ENCODE measurements around the gene PEF1. TPM values are rescaled to one million over a fixed set of nuclear protein-coding genes. Genes with fewer than 3 reads are reported as not detected.
A peak's percentile ranks its signal among the peaks of the same experiment; 100 is the strongest.

The PEF1 gene
- total RNA-seq, 2 experiments from 2014 or later = 48.8 to 59.3 TPM

GRCh38 chr1:31663622-31664452 is 19.2 kb upstream of the PEF1 start:
- H3K27ac Mint-ChIP-seq = no peak overlapping the region
- ChIA-PET POLR2A (interaction anchor here (0.7 kb wide), 1 partner anchor 103 kb away, joined by 3 read pairs; no protein-coding TSS in a partner anchor), CTCF (interaction anchor here (0.7 to 3.3 kb wide), 9 partner anchors 19 to 398 kb away, joined by 3 to 27 read pairs (median 3); partner anchors contain the start of gene PEF1)
- intact Hi-C loops (cut with DNase I, micrococcal nuclease) = loop anchor here (1.0 to 10.0 kb wide), 5 partner anchors 41 to 301 kb away; no protein-coding TSS in a partner anchor
- no peaks in the 10 kb centered on the region for H3K4me1 Mint-ChIP-seq
- peak; percentile 71 for DNase-seq
- no peak overlapping the region for H3K4me3 Mint-ChIP-seq
- ATAC-seq = peak; percentile 55
- no peaks in the 10 kb centered on the region for H3K27me3 Mint-ChIP-seq
- H3K9me3 Mint-ChIP-seq (ENCODE audit: low read depth) = no peaks in the 10 kb centered on the region
- H3K36me3 Mint-ChIP-seq (ENCODE audit: low read depth) = no peaks in the 10 kb centered on the region

- no peak overlapping the region for H3K27ac Mint-ChIP-seq
These were observed 17.8 kb upstream of the PEF1 start for GRCh38 chr1:31662463-31662862.

GRCh38 chr1:31661856-31662255 is 17.2 kb upstream of the PEF1 start:
- CTCF ChIA-PET = interaction anchor here (0.7 to 1.0 kb wide), 4 partner anchors 8 to 127 kb away, joined by 3 to 6 read pairs (median 4); partner anchors contain the start of gene PEF1
- intact Hi-C loops (cut with DNase I, micrococcal nuclease) = loop anchor here (5.0 to 10.0 kb wide), 2 partner anchors 45 to 303 kb away; no protein-coding TSS in a partner anchor
- no peak for ATAC-seq
- POLR2A ChIA-PET = interaction anchor here (0.8 kb wide), 1 partner anchor 17 kb away, joined by 6 read pairs; the partner anchor contains the start of gene PEF1
- Mint-ChIP-seq H3K4me1 (no peaks in the 10 kb centered on the region), H3K36me3 (ENCODE audit: low read depth) (no peaks in the 10 kb centered on the region), H3K9me3 (ENCODE audit: low read depth) (no peaks in the 10 kb centered on the region), H3K27me3 (no peaks in the 10 kb centered on the region), H3K27ac (no peak overlapping the region), H3K4me3 (no peak overlapping the region)
- DNase-seq = no peak

More at GRCh38 chr1:31662463-31662862, 17.8 kb upstream of the PEF1 start:
- no peaks in the 10 kb centered on the region for H3K36me3 Mint-ChIP-seq (ENCODE audit: low read depth)
- no peak overlapping the region for H3K4me3 Mint-ChIP-seq
- no peaks in the 10 kb centered on the region for H3K27me3 Mint-ChIP-seq
- intact Hi-C loops (cut with DNase I, micrococcal nuclease) = loop anchor here (5.0 to 10.0 kb wide), 2 partner anchors 45 to 302 kb away; no protein-coding TSS in a partner anchor
- H3K4me1 Mint-ChIP-seq = no peaks in the 10 kb centered on the region
- ChIA-PET POLR2A (no interaction called here), CTCF (interaction anchor here (0.7 to 3.3 kb wide), 4 partner anchors 8 to 126 kb away, joined by 3 to 27 read pairs (median 4); partner anchors contain the start of gene PEF1)
- DNase-seq = no peak
- H3K9me3 Mint-ChIP-seq (ENCODE audit: low read depth) = no peaks in the 10 kb centered on the region
- no peak for ATAC-seq

- H3K36me3 Mint-ChIP-seq (ENCODE audit: low read depth) = no peaks in the 10 kb centered on the region
- no peaks in the 10 kb centered on the region for H3K4me1 Mint-ChIP-seq
- POLR2A ChIA-PET = interaction anchor here (0.8 kb wide), 1 partner anchor 16 kb away, joined by 6 read pairs; the partner anchor contains the start of gene PEF1
- ATAC-seq (no peak), DNase-seq (no peak)
- no peaks in the 10 kb centered on the region for H3K9me3 Mint-ChIP-seq (ENCODE audit: low read depth)
- H3K27me3 Mint-ChIP-seq = no peaks in the 10 kb centered on the region
- no peak overlapping the region for H3K27ac Mint-ChIP-seq
- CTCF ChIA-PET = interaction anchor here (0.8 to 1.0 kb wide), 3 partner anchors 16 to 128 kb away, joined by 3 to 6 read pairs (median 3); partner anchors contain the start of gene PEF1
- no peak overlapping the region for H3K4me3 Mint-ChIP-seq
- intact Hi-C loops (cut with DNase I, micrococcal nuclease) = loop anchor here (5.0 to 10.0 kb wide), 2 partner anchors 46 to 304 kb away; no protein-coding TSS in a partner anchor
These were observed 16.3 kb upstream of the PEF1 start for GRCh38 chr1:31660871-31661455.

GRCh38 chr1:31659889-31660288 is 15.2 kb upstream of the PEF1 start:
- ATAC-seq (no peak), DNase-seq (no peak)
- Mint-ChIP-seq H3K4me1 (no peaks in the 10 kb centered on the region), H3K27ac (no peak overlapping the region), H3K9me3 (ENCODE audit: low read depth) (no peaks in the 10 kb centered on the region), H3K36me3 (ENCODE audit: low read depth) (no peaks in the 10 kb centered on the region), H3K27me3 (no peaks in the 10 kb centered on the region), H3K4me3 (no peak overlapping the region)
- intact Hi-C loops (cut with DNase I, micrococcal nuclease) = loop anchor here (5.0 to 10.0 kb wide), 2 partner anchors 47 to 305 kb away; no protein-coding TSS in a partner anchor
- POLR2A ChIA-PET = no interaction called here
- CTCF ChIA-PET = interaction anchor here (0.7 to 1.1 kb wide), 4 partner anchors 15 to 129 kb away, joined by 3 to 7 read pairs (median 3); partner anchors contain the start of gene PEF1

GRCh38 chr1:31658721-31659120 is 14.0 kb upstream of the PEF1 start:
- no peak overlapping the region for H3K4me3 Mint-ChIP-seq
- no peaks in the 10 kb centered on the region for H3K36me3 Mint-ChIP-seq (ENCODE audit: low read depth)
- ChIA-PET CTCF (interaction anchor here (0.8 to 3.3 kb wide), 3 partner anchors 19 to 130 kb away, joined by 3 to 8 read pairs (median 4); no protein-coding TSS in a partner anchor), POLR2A (no interaction called here)
- DNase-seq (no peak), ATAC-seq (no peak)
- H3K27ac Mint-ChIP-seq = no peak overlapping the region
- H3K9me3 Mint-ChIP-seq (ENCODE audit: low read depth) = no peaks in the 10 kb centered on the region
- no peaks in the 10 kb centered on the region for H3K27me3 Mint-ChIP-seq
- H3K4me1 Mint-ChIP-seq = no peaks in the 10 kb centered on the region
- intact Hi-C loops (cut with DNase I, micrococcal nuclease) = no loop called here

- POLR2A ChIA-PET = no interaction called here
- ATAC-seq (no peak), DNase-seq (no peak)
These were observed 13.4 kb upstream of the PEF1 start for GRCh38 chr1:31657972-31658510.

GRCh38 chr1:31657020-31657804 is 12.5 kb upstream of the PEF1 start:
- ChIA-PET POLR2A (no interaction called here), CTCF (interaction anchor here (0.6 to 3.3 kb wide), 3 partner anchors 17 to 132 kb away, joined by 3 to 8 read pairs (median 4); no protein-coding TSS in a partner anchor)
- H3K4me3 Mint-ChIP-seq = no peak overlapping the region
- intact Hi-C loops (cut with DNase I, micrococcal nuclease) = no loop called here
- H3K9me3 Mint-ChIP-seq (ENCODE audit: low read depth) = no peaks in the 10 kb centered on the region
- DNase-seq (no peak), ATAC-seq (no peak)
- no peaks in the 10 kb centered on the region for H3K36me3 Mint-ChIP-seq (ENCODE audit: low read depth)
- no peaks in the 10 kb centered on the region for H3K4me1 Mint-ChIP-seq
- no peaks in the 10 kb centered on the region for H3K27me3 Mint-ChIP-seq
- no peak overlapping the region for H3K27ac Mint-ChIP-seq

More at GRCh38 chr1:31657972-31658510, 13.4 kb upstream of the PEF1 start:
- Mint-ChIP-seq H3K9me3 (ENCODE audit: low read depth) (no peaks in the 10 kb centered on the region), H3K4me1 (no peaks in the 10 kb centered on the region), H3K36me3 (ENCODE audit: low read depth) (no peaks in the 10 kb centered on the region), H3K27me3 (no peaks in the 10 kb centered on the region), H3K27ac (no peak overlapping the region), H3K4me3 (no peak overlapping the region)
- intact Hi-C loops (cut with DNase I, micrococcal nuclease) = no loop called here
- CTCF ChIA-PET = interaction anchor here (0.6 to 3.3 kb wide), 3 partner anchors 17 to 131 kb away, joined by 3 to 8 read pairs (median 4); no protein-coding TSS in a partner anchor

GRCh38 chr1:31655756-31656155 is 11.1 kb upstream of the PEF1 start:
- POLR2A ChIA-PET = no interaction called here
- intact Hi-C loops (cut with DNase I, micrococcal nuclease) = no loop called here
- ATAC-seq (no peak), DNase-seq (no peak)
- CTCF ChIA-PET = interaction anchor here (0.6 to 3.3 kb wide), 2 partner anchors 11 to 133 kb away, joined by 3 to 8 read pairs; no protein-coding TSS in a partner anchor
- Mint-ChIP-seq H3K4me3 (no peak overlapping the region), H3K27ac (no peak overlapping the region), H3K4me1 (no peaks in the 10 kb centered on the region), H3K36me3 (ENCODE audit: low read depth) (no peaks in the 10 kb centered on the region), H3K9me3 (ENCODE audit: low read depth) (no peaks in the 10 kb centered on the region), H3K27me3 (no peaks in the 10 kb centered on the region)

- POLR2A ChIA-PET = no interaction called here
These were observed 10.4 kb upstream of the PEF1 start for GRCh38 chr1:31655104-31655503.

More at GRCh38 chr1:31655104-31655503, 10.4 kb upstream of the PEF1 start:
- intact Hi-C loops (cut with DNase I, micrococcal nuclease) = no loop called here
- Mint-ChIP-seq H3K9me3 (ENCODE audit: low read depth) (no peaks in the 10 kb centered on the region), H3K27ac (no peak overlapping the region), H3K4me1 (no peaks in the 10 kb centered on the region), H3K36me3 (ENCODE audit: low read depth) (no peaks in the 10 kb centered on the region), H3K4me3 (no peak overlapping the region), H3K27me3 (no peaks in the 10 kb centered on the region)
- ATAC-seq (no peak), DNase-seq (no peak)
- CTCF ChIA-PET = no interaction called here

Data from activated CD4-positive, alpha-beta T cell treated with anti-CD3 and anti-CD28 coated beads for 36 hours (primary cell).